Skin of body (tissue), 2 donors: ENCODE data around the gene MED4. TPM values are rescaled to one million over a fixed set of nuclear protein-coding genes. Genes with fewer than 3 reads are reported as not detected.
"Not testable (repeated sequence)": the region's sequence is repeated elsewhere in the genome, so short reads cannot be mapped to it uniquely, and the experiment has no call there.

ENCODE experiments used
- DNase-seq: peaks from one replicate; lab custom pipeline; 2025; lab: John Stamatoyannopoulos, UW
- total RNA-seq: library from RNA; depleted of rRNA; stranded (reverse); fragments of >200 nt; gene quantifications from one replicate; pipeline ENCODE4 v1.2.3, GENCODE V29; 2014

MED4 gene
- total RNA-seq, 1 donor from 2014 or later, result 40.2 TPM

DNA sequence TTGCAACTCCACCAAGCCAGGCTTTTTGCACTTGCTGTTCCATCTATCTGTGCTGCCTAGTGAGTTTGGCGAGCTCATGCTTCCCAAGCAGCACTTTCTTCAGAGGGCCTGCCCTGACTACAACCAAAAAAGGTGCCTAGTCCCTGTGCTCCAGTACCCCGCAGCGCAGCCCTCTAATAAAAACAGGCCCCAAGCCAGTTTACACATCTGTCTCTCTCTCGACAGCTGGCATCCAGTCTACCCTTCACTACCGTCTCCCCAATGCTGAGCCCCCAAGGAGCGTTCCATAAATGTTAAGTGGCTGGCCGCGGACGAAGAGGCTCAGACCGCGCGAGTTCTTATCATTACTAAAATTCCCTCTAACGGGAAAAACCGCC is 512 bp downstream of the MED4 start:
- no peak for DNase-seq

- no peak for DNase-seq
Observed at GRCh38 chr13:48093588-48093987, 1.3 kb downstream of the MED4 start.

GRCh38 chr13:48086272-48086671 is 8.6 kb downstream of the MED4 start:
- no peak for DNase-seq

DNA sequence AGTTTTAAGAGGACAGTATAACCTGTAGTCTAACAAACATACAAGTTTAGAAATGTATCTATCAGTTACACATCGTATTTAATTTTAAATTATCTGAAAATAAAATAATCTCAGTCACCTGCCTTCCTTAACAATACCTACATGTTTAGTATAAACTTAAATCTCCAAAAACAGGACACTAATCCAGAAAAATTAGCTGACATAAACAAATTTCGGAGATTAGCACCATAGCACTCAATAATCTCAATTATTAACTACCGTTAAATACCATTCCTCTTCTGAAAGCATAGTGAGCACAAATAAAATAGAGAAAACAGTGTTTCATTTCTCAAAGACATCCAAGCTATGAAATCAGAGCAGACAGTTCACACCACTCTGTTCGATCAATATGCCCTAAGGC is 13.2 kb downstream of the MED4 start:
- no peak for DNase-seq

DNA sequence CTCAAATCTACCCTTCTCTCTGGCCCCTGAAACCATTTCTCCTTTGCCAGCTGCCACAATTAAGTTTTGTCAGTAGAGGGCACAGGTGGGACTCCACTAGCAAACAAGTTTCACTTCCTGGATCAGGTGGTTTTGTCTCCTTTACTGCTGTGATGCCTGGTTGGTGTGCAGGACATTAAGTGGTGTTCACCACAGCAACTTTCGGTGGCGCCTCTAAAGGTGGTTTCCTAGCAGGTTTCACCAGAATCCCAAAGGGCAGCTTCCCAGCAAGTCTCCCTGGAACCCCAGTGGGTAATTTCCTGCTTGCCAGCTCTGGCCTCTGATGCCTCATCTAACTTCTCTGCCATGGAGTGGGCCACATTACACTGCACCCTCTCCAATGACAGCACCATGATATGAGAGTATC is 16.6 kb downstream of the MED4 start:
- DNase-seq, result no peak

DNA sequence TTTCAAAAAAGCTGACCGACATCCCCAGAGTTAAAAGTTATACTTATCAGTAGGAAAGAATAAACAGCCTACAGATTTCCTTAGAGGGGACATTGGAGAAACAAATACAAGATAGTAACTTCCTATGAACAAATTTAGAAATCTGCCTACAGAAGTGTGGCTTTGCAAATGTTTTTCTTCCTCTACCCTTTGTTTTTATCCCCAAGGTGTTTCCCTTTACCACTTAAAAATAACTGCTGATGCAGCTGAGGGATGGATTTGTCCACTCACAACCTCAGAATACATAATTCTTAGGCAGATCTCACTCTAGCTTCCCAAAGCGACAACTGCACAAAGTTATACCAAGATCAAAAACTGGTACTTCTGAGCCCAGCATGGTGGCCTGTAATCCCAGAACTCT is 20.9 kb downstream of the MED4 start:
- DNase-seq, result no peak

DNA sequence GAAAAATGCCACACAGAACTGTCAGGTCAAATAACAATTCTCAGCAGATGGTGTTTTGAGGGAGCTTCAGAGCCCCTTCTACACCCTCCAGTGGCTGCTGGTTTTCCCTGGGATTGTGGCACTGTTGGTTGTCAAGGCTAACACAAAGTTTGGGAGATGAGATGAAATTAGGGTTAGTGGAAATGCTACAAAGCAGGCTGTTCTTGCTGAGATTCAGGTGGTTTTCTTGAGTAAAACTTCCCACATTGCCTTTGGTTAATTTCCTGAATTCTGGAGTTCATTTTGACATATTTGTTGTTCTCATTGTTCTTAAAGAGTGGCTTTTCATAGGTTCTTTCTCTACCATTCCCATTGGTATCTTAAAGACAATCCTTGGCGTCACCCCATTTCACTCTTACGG is 22.1 kb downstream of the MED4 start:
- DNase-seq, result no peak

GRCh38 chr13:48072304-48072703 is 22.6 kb downstream of the MED4 start:
- no peak for DNase-seq

GRCh38 chr13:48070942-48071341 is 24.0 kb downstream of the MED4 start:
- no peak for DNase-seq

DNA sequence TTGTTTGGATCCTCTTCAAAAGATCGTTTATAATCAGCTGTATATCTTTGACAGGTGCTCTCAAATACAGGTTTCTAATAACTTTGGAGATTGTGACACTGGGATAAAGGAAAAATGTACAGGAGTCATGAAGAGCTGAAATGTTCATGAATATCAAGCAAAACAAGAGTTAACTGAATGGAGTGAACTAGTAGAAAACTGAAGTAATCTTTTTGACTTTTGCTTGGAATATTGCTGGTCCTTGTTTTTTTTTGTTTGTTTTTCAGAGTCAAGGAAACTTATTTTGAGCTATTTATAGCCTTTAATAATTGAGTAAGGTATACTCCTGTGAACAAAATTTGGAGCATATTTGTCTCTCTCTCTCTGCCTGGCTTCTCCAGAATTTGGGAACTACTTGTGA is 25.3 kb downstream of the MED4 start:
- DNase-seq, result no peak

- no peak for DNase-seq
Observed at GRCh38 chr13:48068952-48069351, 26.0 kb downstream of the MED4 start.

GRCh38 chr13:48068036-48068435 is 26.9 kb downstream of the MED4 start:
- DNase-seq, result no peak

- DNase-seq, result no peak
Observed at GRCh38 chr13:48066310-48066989, 28.5 kb downstream of the MED4 start.

GRCh38 chr13:48059951-48060350 is 35.0 kb downstream of the MED4 start:
- not testable (repeated sequence) for DNase-seq

GRCh38 chr13:48058536-48058935 is 36.4 kb downstream of the MED4 start:
- DNase-seq, result not testable (repeated sequence)

GRCh38 chr13:48055712-48056111 is 39.2 kb downstream of the MED4 start:
- no peak for DNase-seq

DNA sequence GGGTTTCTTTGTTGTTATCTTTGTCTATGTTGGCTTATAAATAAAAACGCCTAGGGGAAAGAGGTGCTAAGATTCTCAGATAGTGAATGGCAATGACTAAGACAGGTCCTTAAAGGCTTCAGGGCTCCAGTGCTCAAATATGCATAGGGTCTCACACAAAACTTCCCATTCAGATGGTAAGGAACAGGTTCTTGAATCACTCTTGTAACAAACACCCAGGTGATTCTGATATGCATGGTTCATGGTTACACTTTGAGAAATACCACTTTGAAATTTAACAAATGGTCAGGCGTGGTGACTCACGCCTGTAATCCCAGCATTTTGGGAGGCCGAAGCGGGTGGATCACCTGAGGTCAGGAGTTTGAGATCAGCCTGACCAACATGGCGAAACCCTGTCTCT is 40.3 kb downstream of the MED4 start:
- no peak for DNase-seq

DNA sequence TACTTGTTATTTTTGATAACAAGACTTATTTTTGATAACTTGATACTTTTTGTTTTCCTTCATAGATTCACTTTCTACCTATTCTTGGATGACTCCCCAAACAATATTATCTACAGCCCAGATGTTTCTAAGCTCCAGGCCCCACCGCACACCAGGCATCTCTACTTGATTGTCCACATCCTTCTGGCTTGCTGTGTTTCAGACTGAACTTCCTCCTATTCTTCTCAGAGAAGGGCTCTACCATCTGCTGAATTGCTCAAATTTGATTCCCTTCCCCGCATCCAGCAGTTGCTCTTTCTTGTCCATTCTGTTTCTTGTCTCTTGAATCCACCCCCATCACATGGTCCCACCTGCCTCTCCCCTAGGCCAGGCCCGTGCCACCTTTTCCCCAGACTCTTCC is 44.4 kb downstream of the MED4 start:
- DNase-seq, result no peak

DNA sequence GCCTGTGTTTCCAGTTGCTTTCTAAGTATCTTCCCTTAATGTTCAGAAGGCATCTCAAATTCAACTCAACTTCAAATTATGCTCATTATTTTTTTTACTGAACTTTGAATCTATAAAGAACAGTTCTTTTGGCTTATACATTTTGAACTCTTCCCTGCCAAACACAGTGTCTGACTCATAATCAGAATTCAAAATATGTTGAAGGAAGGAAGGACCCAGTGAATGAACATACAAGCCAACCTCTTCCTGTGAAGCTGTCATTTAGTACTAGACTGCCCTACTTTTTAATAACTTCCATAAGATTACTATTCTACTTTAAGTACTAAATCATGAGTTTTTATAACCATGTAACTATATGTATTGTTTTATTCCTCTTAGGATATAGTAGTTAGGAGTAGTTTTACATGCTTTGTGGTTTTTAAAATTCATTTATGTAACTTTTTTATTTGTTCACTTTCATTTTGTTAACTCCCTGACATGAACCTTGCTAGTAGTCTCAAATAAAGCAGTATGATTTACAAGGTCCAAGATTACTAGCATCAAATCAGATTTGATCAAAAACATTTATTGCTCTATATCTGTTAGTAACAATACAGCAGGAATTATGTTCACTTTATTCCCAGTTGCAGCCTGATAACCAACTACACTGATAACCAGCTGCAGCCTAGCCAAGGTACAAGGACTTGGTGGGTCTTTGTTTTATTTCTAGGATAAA is 51.0 kb downstream of the MED4 start:
- DNase-seq, result no peak

- DNase-seq, result no peak
Observed at GRCh38 chr13:48042894-48043293, 52.0 kb downstream of the MED4 start.

DNA sequence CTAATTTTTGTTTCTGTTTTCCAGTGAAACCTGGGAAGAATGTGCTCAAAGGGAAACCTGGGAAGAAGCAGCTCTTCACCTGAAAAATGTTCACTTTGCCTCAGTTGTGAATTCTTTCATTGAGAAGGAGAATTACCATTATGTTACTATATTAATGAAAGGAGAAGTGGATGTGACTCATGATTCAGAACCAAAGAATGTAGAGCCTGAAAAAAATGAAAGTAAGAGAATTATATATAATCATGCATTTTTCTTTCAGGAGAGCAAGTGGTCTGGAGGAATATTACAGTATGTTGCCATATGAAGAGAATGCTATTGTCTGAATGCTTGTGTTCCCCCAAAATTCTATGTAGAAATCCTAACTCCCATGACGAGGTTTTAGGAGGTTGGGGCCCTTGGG is 54.0 kb downstream of the MED4 start:
- DNase-seq, result no peak

DNA sequence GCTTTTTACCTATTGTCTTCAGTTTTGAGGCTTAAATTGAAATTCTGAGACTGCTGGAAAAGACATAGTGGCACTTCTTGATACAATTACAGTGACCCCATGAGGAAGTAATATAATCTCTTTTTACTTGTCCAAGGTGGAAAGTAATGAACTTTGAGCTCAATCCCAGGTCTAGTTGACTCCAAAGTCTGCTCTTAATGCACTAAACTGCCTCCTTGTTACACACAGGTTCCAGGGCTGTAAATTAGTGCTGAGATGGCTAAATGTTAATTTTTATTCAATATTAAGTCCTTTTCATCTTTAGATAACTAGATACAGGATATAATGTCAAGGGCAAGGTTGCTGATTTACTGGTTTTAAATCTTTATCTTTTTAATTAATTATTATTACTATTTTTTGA is 54.9 kb downstream of the MED4 start:
- DNase-seq, result no peak

- DNase-seq, result no peak
Observed at GRCh38 chr13:48038761-48039160, 56.1 kb downstream of the MED4 start.
